Left hindlimb (tissue), 1 donor: ENCODE results near the gene BMP15.

ENCODE experiments used
- DNase-seq: peaks from one replicate; pipeline ENCODE4 v3.0.0-alpha.2; 2018

BMP15 gene

GRCh38 chrX:50910685-50911176 lies at the start of gene BMP15:
Gene BMP15, plus strand, starts transcription at chrX:50910735. Its CDS starts 49 bp downstream, at chrX:50910784.
- DNase-seq = no peak

GRCh38 chrX:50863471-50863870 lies 47.1 kb upstream of the BMP15 start:
- DNase-seq = no peak

- no peak for DNase-seq
These were observed 45.2 kb upstream of the BMP15 start for GRCh38 chrX:50865311-50865710.

GRCh38 chrX:50871922-50872453 lies 38.5 kb upstream of the BMP15 start:
- DNase-seq = no peak

GRCh38 chrX:50874876-50875275 lies 35.7 kb upstream of the BMP15 start:
- DNase-seq = no peak

GRCh38 chrX:50876551-50876950 lies 34.0 kb upstream of the BMP15 start:
- DNase-seq = no peak

GRCh38 chrX:50877310-50877709 lies 33.2 kb upstream of the BMP15 start:
- no peak for DNase-seq

- no peak for DNase-seq
These were observed 29.5 kb upstream of the BMP15 start for GRCh38 chrX:50881028-50881427.

GRCh38 chrX:50888884-50889283 lies 21.7 kb upstream of the BMP15 start:
- no peak for DNase-seq

GRCh38 chrX:50889582-50889981 lies 21.0 kb upstream of the BMP15 start:
- DNase-seq = no peak

GRCh38 chrX:50893047-50893446 lies 17.5 kb upstream of the BMP15 start:
- no peak for DNase-seq

GRCh38 chrX:50893466-50893865 lies 17.1 kb upstream of the BMP15 start:
- no peak for DNase-seq

- DNase-seq = no peak
These were observed 5.2 kb upstream of the BMP15 start for GRCh38 chrX:50905334-50905733.

- DNase-seq = no peak
These were observed 3.0 kb downstream of the BMP15 start for GRCh38 chrX:50913520-50913919.

- DNase-seq = no peak
These were observed 9.6 kb downstream of the BMP15 start for GRCh38 chrX:50920132-50920531.

- no peak for DNase-seq
These were observed 16.6 kb downstream of the BMP15 start for GRCh38 chrX:50927127-50927526.

GRCh38 chrX:50941638-50942037 lies 31.1 kb downstream of the BMP15 start:
- no peak for DNase-seq

- no peak for DNase-seq
These were observed 31.9 kb downstream of the BMP15 start for GRCh38 chrX:50942471-50942870.

GRCh38 chrX:50952406-50952805 lies 41.9 kb downstream of the BMP15 start:
- DNase-seq = no peak

- no peak for DNase-seq
These were observed 43.3 kb downstream of the BMP15 start for GRCh38 chrX:50953832-50954231.

GRCh38 chrX:50962156-50962555 lies 51.6 kb downstream of the BMP15 start:
- DNase-seq = no peak

GRCh38 chrX:50963842-50964241 lies 53.3 kb downstream of the BMP15 start:
- no peak for DNase-seq
